Mammary epithelial cell (primary cell): Measurements from ENCODE around the gene CLCNKB.
"Not testable (repeated sequence)": the region's sequence is repeated elsewhere in the genome, so short reads cannot be mapped to it uniquely, and the experiment has no call there.

Source experiments
- CTCF ChIP-seq, 2 donors: IDR thresholded peaks in 1 of 2; conservative IDR thresholded peaks in 1 of 2; 2 replicates each; pipeline ENCODE4 v1.5.1; 2011 to 2012; ENCODE audit warnings: inconsistent platforms in 2 of 2, low read length in 2 of 2, mild to moderate bottlenecking in 2 of 2, control low read depth in 1 of 2, low read depth in 1 of 2; ENCODE audit not compliant: insufficient read depth in 1 of 2; ENCODE audit errors: extremely low read depth in 1 of 2
- EZH2 ChIP-seq: IDR thresholded peaks from 2 replicates; pipeline ENCODE4 v1.6.1; 2012; ENCODE audit warnings: low read length, inconsistent platforms, borderline replicate concordance

GRCh38 chr1:16036461-16036860 is 7.1 kb upstream of the CLCNKB start:
- TF ChIP-seq CTCF (conservative IDR thresholded peaks at IDR 0.05 in 1 of 2, IDR thresholded peaks at IDR 0.05 in 1 of 2; ENCODE audit: extremely low read depth in 1 of 2, insufficient read depth in 1 of 2, low read depth in 1 of 2, low read length in 2 of 2); EZH2: not testable (repeated sequence)
